Rectal smooth muscle tissue (tissue), 1 donor: ENCODE data around the gene TSBP1.

Source experiments
- H3K27ac ChIP-seq: one replicate; pipeline ENCODE4 v1.7.0; 2013; ENCODE audit warnings: low read depth, low read length, inconsistent platforms
- H3K27me3 ChIP-seq: one replicate; pipeline ENCODE4 v1.7.0; 2013; ENCODE audit warnings: low read length; ENCODE audit not compliant: control insufficient read depth, insufficient read depth
- H3K36me3 ChIP-seq: one replicate; pipeline ENCODE4 v1.7.0; 2013; ENCODE audit warnings: low read length; ENCODE audit not compliant: control insufficient read depth, insufficient read depth
- H3K4me1 ChIP-seq: one replicate; pipeline ENCODE4 v1.7.0; 2013; ENCODE audit warnings: low read length; ENCODE audit not compliant: control insufficient read depth, insufficient read depth
- H3K4me3 ChIP-seq: one replicate; pipeline ENCODE4 v1.7.0; 2013; ENCODE audit warnings: low read length
- H3K9ac ChIP-seq: one replicate; pipeline ENCODE4 v1.7.0; 2013; ENCODE audit warnings: low read length

The TSBP1 gene

GRCh38 chr6:32371803-32372202, at the start of gene TSBP1:
TSS of gene TSBP1 (minus strand) at chr6:32371903. CDS start at chr6:32371706, 197 bp downstream.
- H3K4me3 ChIP-seq = no peak within 1 kb of the TSS
- H3K27ac ChIP-seq = no peak within 1 kb of the TSS
- no peaks in the 10 kb centered on the region for H3K36me3 ChIP-seq
- no peak within 1 kb of the TSS for H3K9ac ChIP-seq
- H3K4me1 ChIP-seq = no peaks in the 10 kb centered on the region
- H3K27me3 ChIP-seq = no peaks in the 10 kb centered on the region

- no peak overlapping the region for H3K27ac ChIP-seq
- no peaks in the 10 kb centered on the region for H3K4me1 ChIP-seq
- H3K27me3 ChIP-seq = no peaks in the 10 kb centered on the region
- no peaks in the 10 kb centered on the region for H3K36me3 ChIP-seq
- H3K9ac ChIP-seq = no peak overlapping the region
- no peak overlapping the region for H3K4me3 ChIP-seq
Observed at GRCh38 chr6:32416036-32416435, 44.3 kb upstream of the TSBP1 start.

GRCh38 chr6:32415521-32416019, 43.9 kb upstream of the TSBP1 start:
- H3K27me3 ChIP-seq = no peaks in the 10 kb centered on the region
- H3K4me3 ChIP-seq = no peak overlapping the region
- no peaks in the 10 kb centered on the region for H3K36me3 ChIP-seq

GRCh38 chr6:32413427-32414047, 41.8 kb upstream of the TSBP1 start:
- no peaks in the 10 kb centered on the region for H3K4me1 ChIP-seq
- no peak overlapping the region for H3K4me3 ChIP-seq
- H3K36me3 ChIP-seq = no peaks in the 10 kb centered on the region
- H3K9ac ChIP-seq = no peak overlapping the region
- no peak overlapping the region for H3K27ac ChIP-seq
- no peaks in the 10 kb centered on the region for H3K27me3 ChIP-seq

More at GRCh38 chr6:32415521-32416019, 43.9 kb upstream of the TSBP1 start:
- H3K4me1 ChIP-seq = no peaks in the 10 kb centered on the region
- H3K9ac ChIP-seq = no peak overlapping the region
- no peak overlapping the region for H3K27ac ChIP-seq

GRCh38 chr6:32411566-32412327, 40.0 kb upstream of the TSBP1 start:
- Histone ChIP-seq H3K4me1 (no peaks in the 10 kb centered on the region), H3K4me3 (no peak overlapping the region), H3K27ac (no peak overlapping the region), H3K9ac (no peak overlapping the region), H3K27me3 (peaks cover 5% of the 10 kb centered on the region), H3K36me3 (no peaks in the 10 kb centered on the region)

- Histone ChIP-seq H3K36me3 (no peaks in the 10 kb centered on the region), H3K4me1 (no peaks in the 10 kb centered on the region), H3K9ac (no peak overlapping the region), H3K4me3 (no peak overlapping the region), H3K27ac (no peak overlapping the region), H3K27me3 (peaks cover 5% of the 10 kb centered on the region)
Observed at GRCh38 chr6:32410906-32411305, 39.2 kb upstream of the TSBP1 start.

- Histone ChIP-seq H3K4me1 (no peaks in the 10 kb centered on the region), H3K27me3 (peaks cover 9% of the 10 kb centered on the region), H3K36me3 (no peaks in the 10 kb centered on the region), H3K4me3 (no peak within 1 kb of the TSS), H3K27ac (no peak within 1 kb of the TSS), H3K9ac (no peak within 1 kb of the TSS)
Observed at GRCh38 chr6:32406857-32407256, 35.2 kb upstream of the TSBP1 start, which contains the start of gene BTNL2. TSS of gene BTNL2 (minus strand) at chr6:32407181. CDS start at chr6:32407123, 58 bp downstream.

- H3K27me3 ChIP-seq = peaks cover 9% of the 10 kb centered on the region
Observed at GRCh38 chr6:32406197-32406596, 34.5 kb upstream of the TSBP1 start.

GRCh38 chr6:32405656-32406055, 34.0 kb upstream of the TSBP1 start:
- Histone ChIP-seq H3K27me3 (peaks cover 9% of the 10 kb centered on the region), H3K36me3 (no peaks in the 10 kb centered on the region), H3K4me3 (no peak overlapping the region), H3K4me1 (no peaks in the 10 kb centered on the region), H3K9ac (no peak overlapping the region), H3K27ac (no peak overlapping the region)

More at GRCh38 chr6:32406197-32406596, 34.5 kb upstream of the TSBP1 start:
- H3K27ac ChIP-seq = no peak overlapping the region
- no peak overlapping the region for H3K9ac ChIP-seq
- no peaks in the 10 kb centered on the region for H3K36me3 ChIP-seq
- no peaks in the 10 kb centered on the region for H3K4me1 ChIP-seq
- no peak overlapping the region for H3K4me3 ChIP-seq

GRCh38 chr6:32402812-32403211, 31.1 kb upstream of the TSBP1 start:
- Histone ChIP-seq H3K4me3 (no peak overlapping the region), H3K36me3 (no peaks in the 10 kb centered on the region), H3K27me3 (peaks cover 9% of the 10 kb centered on the region), H3K4me1 (no peaks in the 10 kb centered on the region), H3K27ac (no peak overlapping the region), H3K9ac (no peak overlapping the region)

GRCh38 chr6:32401284-32401963, 29.7 kb upstream of the TSBP1 start:
- Histone ChIP-seq H3K36me3 (no peaks in the 10 kb centered on the region), H3K27me3 (peaks cover 4% of the 10 kb centered on the region), H3K9ac (no peak overlapping the region), H3K4me1 (no peaks in the 10 kb centered on the region), H3K4me3 (no peak overlapping the region), H3K27ac (no peak overlapping the region)

- H3K4me1 ChIP-seq = no peaks in the 10 kb centered on the region
- no peak overlapping the region for H3K27ac ChIP-seq
- H3K36me3 ChIP-seq = no peaks in the 10 kb centered on the region
- no peaks in the 10 kb centered on the region for H3K27me3 ChIP-seq
- H3K9ac ChIP-seq = no peak overlapping the region
- H3K4me3 ChIP-seq = no peak overlapping the region
Observed at GRCh38 chr6:32397252-32397920, 25.7 kb upstream of the TSBP1 start.
